HG03196 (cell line): ENCODE results near the gene PPM1G.
A peak's percentile ranks its signal among the peaks of the same experiment; 100 is the strongest.

Source experiments
- ATAC-seq: cut with Tn5 transposase; IDR thresholded peaks from one replicate; pipeline ENCODE4 v1.9.1; 2021; ENCODE audit not compliant: unreplicated experiment

The PPM1G gene

GRCh38 chr2:27412419-27413152, 3.2 kb upstream of the PPM1G start:
- ATAC-seq: no peak

GRCh38 chr2:27408601-27409320, 630 bp downstream of the PPM1G start:
- peak; percentile 39 for ATAC-seq

GRCh38 chr2:27407798-27408491, 1.4 kb downstream of the PPM1G start:
- ATAC-seq: no peak

- ATAC-seq: no peak
Measured at GRCh38 chr2:27400348-27401135, 8.8 kb downstream of the PPM1G start.

GRCh38 chr2:27398962-27399361, 10.4 kb downstream of the PPM1G start:
- ATAC-seq: no peak

GRCh38 chr2:27393225-27393624, 16.2 kb downstream of the PPM1G start:
- ATAC-seq: no peak

GRCh38 chr2:27390822-27391679, 18.3 kb downstream of the PPM1G start:
- ATAC-seq: no peak

GRCh38 chr2:27381577-27382181, 27.7 kb downstream of the PPM1G start:
- ATAC-seq: no peak

GRCh38 chr2:27380626-27381545, 28.5 kb downstream of the PPM1G start, which contains the start of gene ZNF513:
TSS of gene ZNF513 (minus strand) at chr2:27380734. CDS start at chr2:27380526, 208 bp downstream.
- ATAC-seq: peak; percentile 73

- ATAC-seq: peak; percentile 24
Measured at GRCh38 chr2:27379836-27380625, 29.4 kb downstream of the PPM1G start.

- ATAC-seq: no peak
Measured at GRCh38 chr2:27379383-27379835, 30.0 kb downstream of the PPM1G start.

- no peak for ATAC-seq
Measured at GRCh38 chr2:27378809-27379290, 30.5 kb downstream of the PPM1G start.

- ATAC-seq: no peak
Measured at GRCh38 chr2:27378096-27378808, 31.1 kb downstream of the PPM1G start.

GRCh38 chr2:27377618-27378095, 31.7 kb downstream of the PPM1G start:
- ATAC-seq: no peak

- no peak for ATAC-seq
Measured at GRCh38 chr2:27376866-27377617, 32.3 kb downstream of the PPM1G start.
